Osteoblast (primary cell): ENCODE data around the gene MLPH. TPM values are rescaled to one million over a fixed set of nuclear protein-coding genes. Genes with fewer than 3 reads are reported as not detected.

Source experiments
- DNase-seq: peaks from one replicate; pipeline ENCODE4 v3.0.0; 2011; ENCODE audit warnings: low spot score, mixed read lengths; ENCODE audit not compliant: insufficient read length; ENCODE audit errors: missing footprints
- H2AFZ ChIP-seq: 2 replicates; pipeline ENCODE4 v1.6.0; 2011; ENCODE audit warnings: mild to moderate bottlenecking, low read length
- H3K27ac ChIP-seq: 2 replicates; pipeline ENCODE4 v1.5.1; 2011; ENCODE audit warnings: mild to moderate bottlenecking, low read depth, low read length, moderate library complexity
- H3K27me3 ChIP-seq: 2 replicates; pipeline ENCODE4 v1.6.0; 2012; ENCODE audit warnings: mild to moderate bottlenecking, control low read depth, inconsistent platforms, low read length, moderate library complexity; ENCODE audit not compliant: insufficient read depth
- H3K36me3 ChIP-seq: 2 replicates; pipeline ENCODE4 v1.5.1; 2011; ENCODE audit warnings: mild to moderate bottlenecking, low read length, control low read depth, moderate library complexity; ENCODE audit not compliant: insufficient read depth
- H3K4me1 ChIP-seq: 2 replicates; pipeline ENCODE4 v1.5.1; 2011; ENCODE audit warnings: mild to moderate bottlenecking, low read length, control low read depth, moderate library complexity; ENCODE audit not compliant: insufficient read depth
- H3K4me2 ChIP-seq: 2 replicates; pipeline ENCODE4 v1.6.0; 2011; ENCODE audit warnings: mild to moderate bottlenecking, low read length; ENCODE audit not compliant: insufficient read depth
- H3K4me3 ChIP-seq: fragments of 200-600 bp; sonication (generic); 3 replicates; pipeline ENCODE4 v1.5.1; 2012; ENCODE audit warnings: mild to moderate bottlenecking, low read length, inconsistent platforms; ENCODE audit not compliant: insufficient read depth
- H3K79me2 ChIP-seq: 2 replicates; pipeline ENCODE4 v1.6.0; 2012; ENCODE audit warnings: mild to moderate bottlenecking, low read length, control low read depth, inconsistent platforms; ENCODE audit not compliant: insufficient read depth
- H3K9me3 ChIP-seq: 2 replicates; pipeline ENCODE4 v1.5.1; 2011; ENCODE audit warnings: low read depth, low read length, control low read depth
- H4K20me1 ChIP-seq: 2 replicates; pipeline ENCODE4 v1.6.0; 2012; ENCODE audit warnings: mild to moderate bottlenecking, low read length, control low read depth; ENCODE audit not compliant: insufficient read depth
- CTCF ChIP-seq: IDR thresholded peaks from 2 replicates; pipeline ENCODE4 v1.5.1; 2011; ENCODE audit warnings: mild to moderate bottlenecking, low read depth, low read length, moderate library complexity; ENCODE audit errors: extremely low read depth
- total RNA-seq: library from RNA; depleted of rRNA; stranded (reverse); fragments of >200 nt; gene quantifications from 2 replicates; pipeline ENCODE4 v1.2.3, GENCODE V29; 2012

MLPH gene
- total RNA-seq, 1 donor = 25.7 TPM

- DNase-seq = peak; percentile 49
- no peak for TF ChIP-seq CTCF
- Histone ChIP-seq H3K79me2 (no peaks in the 10 kb centered on the region), H2AFZ (no peak overlapping the region), H3K4me1 (peaks cover 10% of the 10 kb centered on the region), H3K4me3 (no peak overlapping the region), H3K27ac (no peak overlapping the region), H3K27me3 (peaks cover 10% of the 10 kb centered on the region), H3K9me3 (no peaks in the 10 kb centered on the region), H3K36me3 (no peaks in the 10 kb centered on the region), H4K20me1 (no peaks in the 10 kb centered on the region), H3K4me2 (no peak overlapping the region)
These were observed 98.7 kb downstream of the MLPH start for GRCh38 chr2:237585590-237586221.

DNA sequence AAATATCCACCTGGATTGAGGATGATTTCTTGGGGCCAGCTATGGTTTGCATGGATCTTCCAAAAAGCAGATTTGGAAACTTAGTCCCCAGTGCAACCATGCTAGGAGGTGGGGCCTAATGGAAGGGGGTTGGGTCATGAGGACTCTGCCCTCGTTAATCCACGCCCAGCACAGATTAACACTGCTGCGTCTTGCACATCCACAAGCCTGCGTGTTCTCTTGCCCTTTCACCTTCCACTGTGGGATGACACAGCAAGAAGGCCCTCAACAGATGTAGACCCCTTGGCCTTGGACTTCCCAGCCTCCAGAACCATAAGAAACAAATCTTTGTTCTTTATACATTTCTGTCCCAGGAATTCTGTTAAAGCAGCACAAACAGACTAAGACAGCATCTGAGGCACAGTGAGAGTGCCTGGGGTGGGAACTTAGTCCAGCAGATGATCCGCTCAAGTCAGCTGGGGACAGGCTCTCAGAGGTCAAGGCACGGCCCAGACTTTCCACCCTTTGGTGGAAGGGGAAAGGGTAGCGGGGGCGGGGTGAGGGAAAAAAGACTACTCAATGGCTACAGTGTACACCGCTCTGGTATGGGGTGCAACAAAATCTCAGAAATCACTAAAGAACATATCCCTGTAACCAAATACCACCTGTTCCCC is 101.1 kb downstream of the MLPH start:
- Histone ChIP-seq H3K27ac (no peak overlapping the region), H2AFZ (no peak overlapping the region), H3K4me3 (no peak overlapping the region), H3K4me1 (peaks cover 12% of the 10 kb centered on the region), H3K36me3 (no peaks in the 10 kb centered on the region), H3K27me3 (peaks cover 10% of the 10 kb centered on the region), H3K4me2 (no peak overlapping the region), H3K79me2 (no peaks in the 10 kb centered on the region), H4K20me1 (no peaks in the 10 kb centered on the region), H3K9me3 (no peaks in the 10 kb centered on the region)
- no peak for TF ChIP-seq CTCF
- DNase-seq = peak; percentile 19

GRCh38 chr2:237590272-237591140 is 103.5 kb downstream of the MLPH start, which contains the start of gene RAB17:
TSS of gene RAB17 (minus strand) at chr2:237590734. CDS start at chr2:237586154, 4,580 bp downstream.
- peak within 1 kb of the TSS; percentile 66 for H3K4me2 ChIP-seq
- peaks cover 12% of the 10 kb centered on the region for H3K4me1 ChIP-seq
- TF ChIP-seq CTCF = no peak
- H3K79me2 ChIP-seq = no peaks in the 10 kb centered on the region
- no peaks in the 10 kb centered on the region for H3K9me3 ChIP-seq
- H3K36me3 ChIP-seq = no peaks in the 10 kb centered on the region
- peak within 1 kb of the TSS; percentile 65 for H2AFZ ChIP-seq
- H3K27ac ChIP-seq = no peak within 1 kb of the TSS
- H4K20me1 ChIP-seq = no peaks in the 10 kb centered on the region
- peak within 1 kb of the TSS; percentile 33 for H3K4me3 ChIP-seq
- H3K27me3 ChIP-seq = peaks cover 10% of the 10 kb centered on the region
- DNase-seq = peak; percentile 92
